Inferior parietal cortex (tissue), 1 donor: Measurements from ENCODE around the gene F12.
"Not testable (repeated sequence)": the region's sequence is repeated elsewhere in the genome, so short reads cannot be mapped to it uniquely, and the experiment has no call there.

Source experiments
- DNase-seq: peaks from one replicate; pipeline ENCODE4 v3.0.0-alpha.2; 2016; ENCODE audit errors: extremely low spot score

The F12 gene

DNA sequence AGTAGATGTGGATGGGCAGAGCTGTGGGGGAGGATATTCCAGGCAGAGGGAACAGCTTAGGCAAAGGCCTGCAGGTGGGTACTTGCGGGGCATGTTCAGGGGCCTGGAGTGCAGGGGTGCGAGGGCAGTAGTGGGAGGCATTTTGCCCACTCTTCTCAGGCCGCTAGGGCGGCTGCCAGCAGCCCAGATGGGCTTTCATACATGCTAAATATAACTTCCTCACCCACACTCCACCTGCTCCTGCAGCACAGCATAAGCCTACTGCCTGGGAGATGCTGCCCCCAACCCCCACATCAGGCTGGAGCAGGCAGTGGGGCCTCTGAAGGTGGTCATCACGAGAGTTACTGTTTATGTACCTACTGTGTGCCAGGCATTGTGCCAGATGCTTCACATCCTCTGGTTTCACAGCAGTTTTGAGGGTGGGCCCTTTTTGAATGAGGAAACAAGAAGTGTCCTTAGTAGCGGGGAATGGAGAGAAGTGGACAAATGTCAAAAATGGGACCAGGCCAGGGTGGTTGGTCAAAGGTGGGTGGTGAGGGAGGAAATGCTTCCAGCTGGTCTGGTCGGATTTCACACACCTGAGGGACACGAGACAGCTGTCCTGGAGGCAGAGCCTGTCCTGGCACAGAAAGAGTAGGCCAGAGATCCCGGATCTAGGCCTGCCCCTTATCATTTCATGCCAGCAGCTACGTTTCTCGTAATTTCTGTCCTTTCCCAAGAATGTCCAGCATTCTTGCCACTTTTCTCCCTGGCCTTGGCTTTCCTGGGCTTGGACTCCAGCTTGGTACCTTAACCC, 39.5 kb downstream of the F12 start:
- DNase-seq, result no peak

DNA sequence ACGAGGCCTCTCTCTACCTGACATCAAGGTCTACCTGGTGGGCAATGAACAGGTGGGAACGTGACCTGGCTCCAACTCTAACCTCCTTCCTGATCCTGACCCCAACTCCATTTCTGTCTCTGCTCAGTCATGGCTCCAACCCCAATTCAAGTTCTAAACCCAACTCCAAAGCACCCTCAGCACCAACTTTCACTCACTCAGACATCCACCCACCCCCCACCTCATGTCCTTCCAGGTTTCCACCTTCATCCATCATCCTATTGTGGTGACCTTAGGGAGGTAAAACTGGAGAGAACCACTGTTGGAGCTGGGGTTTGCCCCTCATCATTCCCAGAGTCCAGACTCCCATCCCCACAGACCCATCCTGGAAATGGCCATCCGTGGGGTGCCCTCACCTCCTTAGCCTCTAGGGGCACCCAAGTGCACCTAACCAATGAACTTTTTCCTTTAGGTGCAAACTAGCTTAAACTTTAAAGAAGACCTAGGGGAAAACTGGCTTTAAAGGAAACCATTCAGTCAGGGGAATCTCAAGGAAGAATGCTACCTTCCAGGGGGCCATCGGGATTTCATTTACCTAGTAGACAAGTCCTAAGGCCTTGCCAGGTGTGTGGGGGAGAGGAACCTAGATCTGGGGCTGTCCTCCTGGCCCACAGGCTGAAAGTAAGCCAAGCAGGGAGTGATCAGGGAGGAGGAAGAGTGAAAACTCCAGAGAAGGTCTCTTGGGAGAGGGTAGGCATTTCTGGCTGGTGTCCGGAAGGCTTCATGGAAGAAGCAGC, 40.3 kb downstream of the F12 start:
- no peak for DNase-seq

DNA sequence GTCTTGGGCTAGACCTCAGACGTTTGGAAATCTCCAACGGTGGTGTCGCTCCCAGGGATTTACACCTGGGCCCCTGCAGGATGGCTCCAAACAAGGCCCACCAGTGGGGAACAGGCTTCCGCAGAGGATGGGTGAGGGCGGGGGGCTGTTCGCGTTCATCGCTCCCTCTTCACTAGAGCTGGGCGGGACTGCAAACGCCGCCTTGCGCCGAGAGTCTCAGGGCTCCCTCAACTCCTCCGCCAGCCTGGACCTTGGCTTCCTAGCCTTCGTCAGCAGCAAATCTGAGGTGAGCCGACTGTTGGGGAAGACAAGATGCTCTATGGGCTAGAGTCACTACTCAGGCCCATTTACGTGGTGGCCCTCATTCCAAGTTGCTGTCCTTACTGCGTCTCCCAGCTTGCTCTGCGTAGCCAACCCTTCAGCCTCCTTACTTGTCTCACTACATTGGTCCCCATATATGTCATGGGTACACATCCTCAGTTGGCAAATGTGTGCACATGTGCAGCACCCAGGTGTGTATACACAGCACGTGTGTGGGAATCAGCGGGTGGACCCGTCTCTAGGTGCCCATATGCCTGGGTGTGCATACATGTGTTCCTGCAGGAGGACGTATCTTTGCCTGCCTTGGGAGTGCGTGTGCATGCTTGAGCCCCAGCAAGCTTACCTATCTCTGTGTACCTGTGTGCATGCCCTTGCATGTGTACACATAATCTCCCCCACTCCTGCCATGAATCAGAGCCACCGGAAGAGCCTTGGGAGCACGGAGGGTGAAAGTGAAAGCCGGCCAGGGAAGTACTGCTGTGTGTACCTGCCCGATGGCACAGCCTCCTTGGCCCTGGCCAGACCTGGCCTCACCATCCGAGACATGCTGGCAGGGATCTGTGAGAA, 41.1 kb downstream of the F12 start:
- DNase-seq, result no peak

DNA sequence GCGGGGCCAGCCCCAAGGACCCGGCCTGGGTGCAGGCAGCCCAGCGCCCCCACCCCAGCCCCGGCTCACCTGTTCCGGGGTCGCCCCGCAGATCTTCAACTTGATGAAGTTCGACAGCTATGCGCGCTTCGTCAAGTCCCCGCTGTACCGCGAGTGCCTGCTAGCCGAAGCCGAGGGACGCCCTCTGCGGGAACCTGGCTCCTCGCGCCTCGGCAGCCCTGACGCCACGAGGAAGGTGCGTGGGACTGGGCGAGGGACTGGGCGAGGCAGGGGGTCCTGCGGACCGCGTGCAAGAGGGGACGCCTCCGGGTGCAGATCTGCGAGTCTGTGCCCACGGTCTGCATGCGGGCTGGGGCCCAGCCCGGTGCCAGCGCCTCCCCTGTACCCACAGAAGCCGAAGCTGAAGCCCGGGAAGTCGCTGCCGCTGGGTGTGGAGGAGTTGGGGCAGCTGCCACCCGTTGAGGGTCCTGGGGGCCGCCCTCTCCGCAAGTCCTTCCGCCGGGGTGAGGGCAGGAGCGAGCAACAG, 42.0 kb downstream of the F12 start:
- DNase-seq, result no peak

DNA sequence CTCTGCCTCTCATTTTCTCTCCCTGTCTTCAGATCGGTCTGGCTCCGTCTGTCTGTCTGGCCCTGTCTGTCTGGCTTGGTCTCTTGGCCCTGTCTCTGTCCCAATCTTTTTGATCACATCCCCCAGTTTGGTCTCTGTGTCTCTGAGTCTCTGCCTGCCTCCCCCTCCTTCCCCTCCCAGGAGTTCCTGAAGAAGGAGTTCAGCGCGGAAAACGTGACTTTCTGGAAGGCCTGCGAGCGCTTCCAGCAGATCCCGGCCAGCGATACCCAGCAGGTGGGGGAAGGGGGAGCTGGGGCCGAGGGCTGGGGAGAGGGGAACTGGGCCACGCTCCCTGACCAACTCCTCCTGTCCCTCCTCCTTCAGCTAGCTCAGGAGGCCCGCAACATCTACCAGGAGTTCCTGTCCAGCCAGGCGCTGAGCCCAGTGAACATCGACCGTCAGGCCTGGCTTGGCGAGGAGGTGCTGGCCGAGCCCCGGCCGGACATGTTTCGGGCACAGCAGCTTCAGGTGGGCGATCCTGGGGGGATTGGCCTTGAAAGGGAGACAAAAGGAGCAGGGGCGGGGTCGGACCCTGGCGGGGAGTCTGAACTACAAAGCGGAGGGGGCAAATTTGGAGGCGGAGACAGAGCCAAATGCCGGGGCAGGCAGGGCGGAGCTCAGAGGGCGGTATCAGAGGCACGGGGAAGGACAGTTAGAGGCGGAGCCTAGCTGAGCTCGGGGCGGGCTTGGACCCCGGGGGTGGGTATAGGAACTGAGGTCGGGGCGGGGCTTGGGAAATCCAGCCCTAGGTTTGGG, 42.6 kb downstream of the F12 start:
- no peak for DNase-seq

DNA sequence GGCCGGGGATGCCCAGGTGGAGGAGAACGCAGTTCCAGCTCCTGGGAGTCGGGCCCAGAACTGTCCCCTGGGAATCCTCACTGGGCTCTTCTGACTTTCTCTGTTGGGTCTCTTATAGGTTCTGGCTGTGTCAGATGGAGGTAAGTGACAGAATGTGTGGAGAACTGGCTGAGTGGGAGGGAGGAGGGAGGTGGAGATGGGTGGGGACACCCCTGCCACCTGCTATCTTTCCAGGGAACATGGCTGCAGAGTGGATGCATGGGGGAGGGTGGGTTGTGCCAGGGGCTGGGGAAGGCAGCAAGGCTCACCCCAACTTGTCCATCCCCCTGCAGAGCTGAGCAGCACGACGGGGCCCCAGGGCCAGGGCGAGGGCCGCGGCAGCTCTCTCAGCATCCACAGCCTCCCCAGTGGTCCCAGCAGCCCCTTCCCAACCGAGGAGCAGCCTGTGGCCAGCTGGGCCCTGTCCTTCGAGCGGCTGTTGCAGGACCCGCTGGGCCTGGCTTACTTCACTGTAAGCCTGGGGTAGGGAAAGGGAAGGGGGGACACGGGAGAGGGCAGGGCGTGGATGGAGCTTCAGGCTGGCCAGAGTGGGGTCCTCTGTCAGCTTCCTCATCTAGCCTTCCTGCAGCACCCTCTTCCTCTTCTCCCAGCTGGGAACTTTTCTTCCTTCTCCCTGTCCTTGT, 43.4 kb downstream of the F12 start:
- DNase-seq, result no peak

DNA sequence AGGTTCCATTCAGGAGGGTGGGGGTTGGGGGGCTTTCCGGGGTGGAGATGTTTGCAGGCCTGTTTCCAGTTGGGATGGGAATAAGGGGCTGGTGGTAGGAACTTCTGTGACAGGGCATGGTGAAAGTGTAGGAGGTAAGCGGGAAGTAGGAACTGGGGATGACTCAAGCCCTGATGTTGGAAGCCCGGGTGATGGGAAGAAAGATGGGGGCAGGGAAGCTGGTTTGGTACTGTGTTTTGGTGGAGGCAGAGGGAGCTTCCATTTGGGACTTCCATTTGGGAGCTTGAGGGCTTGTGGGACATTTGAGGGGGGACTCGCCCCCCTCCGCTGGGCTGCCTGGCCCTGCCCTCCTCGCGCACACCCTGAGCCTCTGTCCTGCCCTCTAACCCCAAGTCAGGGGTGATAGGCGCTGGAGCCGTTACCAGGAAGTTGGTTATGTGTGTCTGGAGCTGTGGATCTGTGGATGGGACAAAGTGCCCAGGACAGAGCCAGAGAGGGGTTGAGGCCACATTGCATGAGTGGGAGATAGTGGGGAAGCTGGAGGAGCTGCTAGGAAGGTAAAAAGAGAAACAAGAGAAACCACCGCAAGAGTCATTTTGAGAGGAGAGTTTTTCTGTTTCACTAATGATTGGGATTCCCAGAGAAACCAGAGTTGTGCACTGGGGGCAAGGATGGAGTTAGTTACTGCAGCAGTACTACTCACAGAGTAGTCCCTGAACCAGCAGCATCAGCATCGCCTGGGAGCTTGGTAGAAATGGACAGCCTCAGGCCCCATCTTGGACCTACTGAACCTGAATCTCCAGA, 45.0 kb downstream of the F12 start:
- DNase-seq, result no peak

DNA sequence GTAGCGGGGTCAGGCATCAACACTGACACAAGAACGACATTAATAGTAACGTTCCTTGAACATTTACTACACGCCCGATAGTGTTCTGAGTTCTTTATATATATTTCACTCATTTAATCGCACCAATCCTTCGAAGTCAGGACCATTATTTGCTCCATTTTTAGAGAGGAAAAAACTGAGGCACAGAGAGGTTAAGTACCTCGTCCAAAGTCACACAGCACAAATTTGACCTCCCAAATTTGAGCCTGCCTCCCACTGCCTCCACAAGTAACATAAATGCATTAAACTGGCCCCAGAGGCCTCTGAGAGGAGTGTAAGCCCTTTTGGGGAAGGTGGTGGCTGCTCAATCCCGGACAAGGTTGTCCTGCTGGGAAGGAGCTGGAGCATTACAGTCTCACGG, 45.8 kb downstream of the F12 start:
- no peak for DNase-seq

DNA sequence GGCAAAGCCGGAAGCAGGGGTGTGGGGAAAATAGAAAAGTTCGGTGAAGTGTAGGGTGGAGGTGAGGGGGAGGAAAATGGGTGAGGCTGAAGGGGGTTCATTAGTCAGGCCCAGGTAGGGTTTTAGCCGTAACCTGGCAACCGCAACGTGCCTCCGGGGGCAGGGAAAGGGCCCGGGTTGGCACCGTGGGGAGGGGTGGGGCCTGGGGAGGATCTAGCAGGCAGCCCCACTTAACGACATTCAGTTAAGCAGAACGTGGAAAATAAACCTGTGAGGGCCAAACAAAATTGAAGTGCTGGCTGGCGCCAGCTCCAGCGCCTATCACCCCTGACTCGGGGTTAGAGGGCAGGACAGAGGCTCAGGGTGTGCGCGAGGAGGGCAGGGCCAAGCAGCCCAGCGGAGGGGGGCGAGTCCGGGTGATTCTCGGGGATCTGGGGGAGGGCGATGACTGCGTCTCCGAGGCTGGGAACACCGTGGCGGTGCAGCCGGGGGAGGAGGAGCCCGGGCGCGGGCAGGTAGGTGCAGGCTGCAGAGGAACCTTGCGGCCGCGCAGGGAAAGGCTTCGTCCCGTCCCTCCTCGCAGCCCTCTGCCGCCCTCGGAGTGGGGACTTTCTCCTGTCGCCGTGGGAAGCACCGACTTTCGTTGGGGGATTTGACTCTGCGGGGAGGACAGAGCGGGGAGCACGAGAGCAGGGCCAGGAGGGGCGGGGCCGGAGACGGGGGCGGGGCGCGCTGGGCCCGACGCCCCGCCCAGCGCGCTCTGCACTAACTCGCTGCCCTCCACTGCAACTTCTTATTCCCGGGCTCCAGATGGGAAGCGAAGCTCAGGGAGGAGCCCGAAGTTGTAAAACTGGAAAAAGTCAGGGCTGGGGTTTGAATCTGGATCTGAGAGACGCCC, 46.5 kb downstream of the F12 start:
- no peak for DNase-seq

DNA sequence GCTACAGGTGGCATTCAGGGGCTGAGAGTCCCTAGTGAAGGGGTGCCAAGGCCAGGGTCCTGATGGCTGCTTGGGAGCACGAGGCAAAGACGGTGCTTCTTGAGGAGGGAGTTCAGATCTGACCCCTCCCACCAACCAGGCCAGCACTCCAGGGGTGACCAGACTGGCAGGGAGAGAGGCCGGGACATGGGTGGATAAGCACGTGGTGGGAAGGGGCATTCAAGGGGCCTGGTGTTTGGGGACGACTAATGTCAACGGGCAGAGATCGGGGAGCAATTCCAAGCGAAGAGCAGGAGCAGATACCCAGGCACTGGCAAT, 47.1 kb downstream of the F12 start:
- DNase-seq, result no peak

DNA sequence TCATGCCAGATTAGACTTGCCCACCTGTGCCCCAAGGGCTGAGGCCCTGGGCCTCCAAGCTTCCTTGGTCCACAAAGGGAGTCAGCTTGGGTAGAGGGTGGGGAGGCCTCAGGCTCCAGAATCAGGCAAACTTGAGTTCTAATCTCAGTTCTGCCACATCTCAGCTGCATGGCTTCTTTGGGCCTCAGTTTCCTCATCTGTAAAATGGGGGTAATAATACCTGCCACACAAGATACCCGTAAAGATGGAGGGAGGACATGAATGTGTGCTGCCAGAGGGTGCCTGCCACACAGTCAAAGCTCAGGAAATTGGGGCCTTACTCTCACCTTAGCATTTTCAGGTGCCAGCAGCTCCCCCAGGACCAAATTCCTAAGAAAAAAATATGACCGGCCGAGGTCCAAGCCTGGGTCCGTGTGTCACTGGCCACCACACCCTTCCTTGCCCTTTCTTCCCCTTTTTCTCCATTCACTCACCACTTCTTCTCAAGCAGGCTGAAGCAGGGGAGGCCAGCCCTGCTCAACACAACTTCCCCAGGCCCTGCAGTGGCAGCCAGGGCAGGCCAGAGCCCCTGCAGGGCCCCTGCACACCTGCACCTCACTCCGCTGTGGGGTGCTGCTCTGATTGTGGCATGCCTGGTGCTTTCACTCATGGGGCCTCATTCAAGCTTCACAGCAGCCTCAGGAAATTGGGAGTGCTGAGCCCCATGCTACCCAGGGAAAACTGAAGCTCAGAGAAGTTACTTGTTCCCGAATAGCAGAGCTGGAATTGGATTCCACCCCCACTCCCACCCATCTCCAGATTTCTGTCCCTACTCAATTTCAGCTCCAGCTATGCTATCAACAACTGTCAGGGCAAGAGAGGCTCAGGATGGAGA, 47.7 kb downstream of the F12 start:
- DNase-seq, result no peak

DNA sequence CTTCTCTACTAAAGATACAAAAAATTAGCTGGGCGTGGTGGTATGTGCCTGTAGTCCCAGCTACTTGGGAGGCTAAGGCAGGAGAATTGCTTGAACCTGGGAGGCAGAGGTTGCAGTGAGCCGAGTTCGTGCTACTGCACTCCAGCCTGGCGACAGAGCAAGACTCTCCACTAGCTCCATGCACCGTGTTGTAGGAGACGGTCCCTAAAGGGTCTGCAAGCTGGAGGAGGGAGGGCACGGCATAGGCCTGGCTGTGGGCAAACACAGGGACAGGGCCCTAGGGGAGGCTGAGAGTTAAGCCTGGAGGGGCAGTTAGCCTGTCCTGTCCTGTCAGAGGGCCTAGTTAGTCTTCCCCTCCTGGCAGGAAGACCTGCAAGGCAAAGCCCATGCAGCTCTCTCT, 48.6 kb downstream of the F12 start:
- DNase-seq, result not testable (repeated sequence)

DNA sequence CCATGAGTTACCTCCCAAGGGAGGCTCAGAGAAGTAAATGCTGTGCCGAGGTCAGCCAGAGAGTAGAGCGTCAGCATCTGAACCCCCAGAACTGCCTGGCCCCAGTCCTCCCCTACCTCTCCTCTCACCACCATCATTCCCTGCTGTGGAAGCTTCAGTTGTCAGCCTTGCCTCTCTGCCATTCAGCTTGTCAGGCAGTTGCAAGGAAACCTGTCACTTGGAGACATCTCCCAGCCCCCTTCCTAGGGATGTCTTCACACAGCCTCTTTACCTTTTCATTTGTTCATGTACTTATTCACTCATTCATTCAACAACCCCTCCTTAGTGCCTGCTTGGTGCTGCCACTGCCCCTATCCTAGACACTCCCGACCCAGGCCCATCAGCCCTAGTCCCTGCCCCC, 49.5 kb downstream of the F12 start:
- DNase-seq, result no peak

DNA sequence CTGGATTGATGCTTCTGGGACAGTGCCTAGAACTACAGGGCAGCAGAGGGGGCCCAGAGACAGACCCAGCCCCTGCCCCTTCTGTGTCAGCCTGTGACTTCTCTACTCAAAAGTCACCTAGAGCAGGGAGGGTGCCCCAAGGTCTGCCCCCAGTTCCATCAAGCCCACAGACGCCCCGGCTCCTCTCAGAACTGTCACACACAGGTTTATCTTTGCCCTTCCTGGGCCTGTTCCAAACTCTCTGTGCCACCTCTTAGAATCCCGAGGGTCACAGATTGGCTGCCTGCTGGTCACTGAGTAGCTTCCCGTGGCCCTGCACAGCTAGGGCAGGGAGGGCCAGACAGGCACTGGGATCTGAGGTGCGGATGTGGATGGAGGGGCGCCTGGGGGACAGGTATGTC, 49.9 kb downstream of the F12 start:
- DNase-seq, result no peak

DNA sequence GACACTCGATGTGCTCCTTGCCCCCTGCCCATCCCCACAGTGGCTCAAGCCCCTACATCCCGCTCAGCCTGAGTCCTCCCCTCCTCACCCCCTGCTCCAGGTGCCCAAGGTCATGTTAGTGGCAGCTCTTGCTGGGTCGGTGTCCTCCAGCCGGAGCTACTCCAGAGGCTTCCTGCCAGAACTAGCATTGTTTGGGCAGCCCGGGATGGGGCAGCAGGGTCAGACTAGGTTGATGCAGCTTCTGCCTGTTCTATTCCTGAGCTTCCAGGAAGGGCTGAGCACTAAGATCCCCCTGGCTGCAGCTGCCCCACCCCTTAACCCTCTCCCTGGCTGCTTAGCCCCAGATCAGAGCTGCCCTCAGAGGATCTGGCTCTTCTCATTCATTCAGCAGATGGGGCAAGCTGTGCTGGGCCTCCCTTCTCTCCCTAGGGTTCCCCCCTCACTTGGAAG, 51.0 kb downstream of the F12 start:
- DNase-seq, result no peak

DNA sequence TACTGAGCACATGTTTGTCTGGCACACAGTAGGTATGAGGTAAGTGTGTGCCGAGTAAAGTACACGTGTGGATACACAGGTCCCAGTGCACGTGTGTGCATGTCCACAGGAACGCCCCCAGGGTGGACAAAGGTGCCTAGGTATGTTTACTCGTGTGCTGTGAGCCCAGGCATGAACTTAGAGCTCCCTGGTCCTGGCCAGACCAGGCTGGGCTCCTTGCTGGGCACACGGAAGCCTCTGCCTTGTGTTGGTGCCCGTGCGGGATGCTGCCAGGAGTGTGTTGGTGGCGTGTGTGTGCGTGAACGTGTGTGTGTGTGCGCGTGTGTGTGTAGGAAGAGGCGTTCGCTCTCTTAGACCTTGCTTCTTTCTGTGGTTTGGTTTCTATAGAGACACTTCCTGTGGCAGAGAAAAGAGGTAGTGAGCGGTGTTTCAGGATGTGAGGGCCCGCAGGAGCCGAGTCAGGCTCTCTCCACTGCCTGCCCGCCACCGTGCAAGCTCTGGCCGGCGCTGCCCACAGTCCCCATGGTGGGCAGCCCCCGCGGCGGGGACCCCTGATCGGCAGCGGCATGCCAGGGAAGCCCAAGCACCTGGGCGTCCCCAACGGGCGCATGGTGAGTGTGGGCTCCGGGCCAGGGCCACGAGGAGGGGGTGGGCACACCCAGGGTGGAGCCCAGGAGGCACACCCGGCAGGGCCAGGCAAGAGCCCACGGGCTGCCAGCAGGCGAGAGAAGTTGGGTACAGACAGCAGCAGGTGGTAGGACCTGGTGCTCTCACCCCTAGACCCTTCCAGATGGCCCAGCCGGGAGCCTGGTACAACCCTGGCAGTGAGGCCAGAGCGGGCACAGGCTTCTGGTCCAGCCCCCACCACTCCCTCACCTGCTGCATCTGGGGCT, 51.7 kb downstream of the F12 start, which contains the start of gene RGS14:
RGS14 (plus strand) TSS at position 466 of the 893 bp plus-strand sequence; CDS start at position 567, 101 bp downstream.
- no peak for DNase-seq

DNA sequence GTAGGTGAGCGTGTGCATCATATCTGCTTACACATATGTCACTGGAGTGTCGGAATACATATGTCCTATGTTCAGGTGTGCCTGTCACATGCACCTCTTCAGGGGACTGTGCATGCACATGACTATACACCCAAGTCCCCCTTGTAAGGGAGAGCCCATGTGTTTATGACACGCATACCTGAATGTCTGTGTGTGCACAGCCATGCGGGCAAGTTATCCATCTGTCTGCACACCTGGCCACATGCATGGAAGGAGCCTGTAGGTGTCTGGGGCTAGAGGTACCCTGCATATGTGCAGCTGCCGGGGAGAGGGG, 52.3 kb downstream of the F12 start:
- no peak for DNase-seq
